Measurements from ENCODE around the gene SAMD11. TPM values are rescaled to one million over a fixed set of nuclear protein-coding genes. Genes with fewer than 3 reads are reported as not detected.

The SAMD11 gene
- total and polyA plus RNA-seq, 2 donors (not counting 1 experiment from before 2014, with no cell fraction given), result not detected

- peak overlapping the region in 1 of 2 donors; percentile 64 for H3K27ac ChIP-seq (ENCODE audit: low read length in 2 of 2)
- H3K27ac Mint-ChIP-seq, result peak overlapping the region; percentile 77
- peak overlapping the region; percentile 83 for H3K4me2 ChIP-seq (replicated peaks; ENCODE audit: low read depth, low read length, poor library complexity, severe bottlenecking)
- WGBS (ENCODE audit: insufficient coverage), result 29% methylated on average over 54 of the region's 57 CpGs
- H4K20me1 ChIP-seq (ENCODE audit: control insufficient read depth, insufficient read depth, low read length, poor library complexity, severe bottlenecking), result peaks cover 42% of the 10 kb centered on the region
- H3K4me1 Mint-ChIP-seq, result peaks cover 16% of the 10 kb centered on the region
- H3K9me3 ChIP-seq (ENCODE audit: control extremely low read depth in 1 of 3, control insufficient read depth in 2 of 3, insufficient read depth in 1 of 3, low read length in 2 of 3), result no peaks in the 10 kb centered on the region
- H3K4me3 ChIP-seq (ENCODE audit: control extremely low read depth in 1 of 5, extremely low read depth in 1 of 5, insufficient read depth in 1 of 5, low read depth in 2 of 5, low read length in 4 of 5), result peak overlapping the region in 4 of 5 experiments; percentile 40 to 93 (median 60)
- TF ChIP-seq CTCF (IDR thresholded peaks at IDR 0.05) (no peak), EZH2 (IDR thresholded peaks at IDR 0.05; ENCODE audit: borderline replicate concordance, insufficient read depth, low read depth, low read length, poor library complexity, severe bottlenecking) (no peak)
- H3K4me3 Mint-ChIP-seq, result peak overlapping the region; percentile 88
- intact Hi-C loops (cut with micrococcal nuclease), result no loop called here
- ChIA-PET POLR2A (interaction anchor here (0.7 to 1.4 kb wide), 3 partner anchors 16 to 314 kb away, joined by 4 to 6 read pairs (median 5); partner anchors contain the start of gene UBE2J2), CTCF (interaction anchor here (1.2 kb wide), 2 partner anchors 55 to 90 kb away, joined by 4 to 5 read pairs; no protein-coding TSS in a partner anchor)
- H3K79me2 ChIP-seq (ENCODE audit: control insufficient read depth, insufficient read depth, low read length), result peaks cover 23% of the 10 kb centered on the region
- H3K9me3 Mint-ChIP-seq (ENCODE audit: insufficient read depth), result no peaks in the 10 kb centered on the region
- peaks cover 24 to 42% of the 10 kb centered on the region in 2 donors for H3K4me1 ChIP-seq (ENCODE audit: control insufficient read depth in 2 of 2, insufficient read depth in 2 of 2, low read length in 2 of 2)
- no peaks in the 10 kb centered on the region for H3K27me3 Mint-ChIP-seq
- peak overlapping the region; percentile 98 for H2AFZ ChIP-seq (ENCODE audit: insufficient read depth, low read depth, low read length, poor library complexity, severe bottlenecking)
- no peaks in the 10 kb centered on the region for H3K27me3 ChIP-seq (replicated peaks in 1 of 4; ENCODE audit: control extremely low read depth in 1 of 4, control insufficient read depth in 3 of 4, insufficient read depth in 4 of 4, low read length in 3 of 4)
- DNase-seq (no peak), ATAC-seq (ENCODE audit: low read depth) (no peak)
- peak overlapping the region; percentile 98 for H3K9ac ChIP-seq (ENCODE audit: low read length)
- H3K36me3 ChIP-seq (replicated peaks in 1 of 2; ENCODE audit: control extremely low read depth in 1 of 2, control insufficient read depth in 1 of 2, extremely low read depth in 1 of 2, insufficient read depth in 2 of 2, low read length in 1 of 2), result peaks cover 0 to 23% of the 10 kb centered on the region in 2 experiments
Observed at GRCh38 chr1:959731-960362, 36.1 kb downstream of the SAMD11 start.
